GM23248 (cell line): ENCODE data around the gene ABCA1.
"Not testable (repeated sequence)": the region's sequence is repeated elsewhere in the genome, so short reads cannot be mapped to it uniquely, and the experiment has no call there.

Source experiments
- EZH2 ChIP-seq: fragments of 200-600 bp; sonication (generic); IDR thresholded peaks from 2 replicates; pipeline ENCODE4 v1.6.1; 2018; ENCODE audit warnings: antibody characterized with exemption, mild to moderate bottlenecking; ENCODE audit not compliant: insufficient read depth, poor library complexity, severe bottlenecking
- EZH2phosphoT487 ChIP-seq: fragments of 200-600 bp; sonication (generic); IDR thresholded peaks from 2 replicates; pipeline ENCODE4 v1.6.1; 2018; ENCODE audit warnings: antibody characterized with exemption, moderate library complexity, mild to moderate bottlenecking, low read depth; ENCODE audit not compliant: insufficient read depth

DNA sequence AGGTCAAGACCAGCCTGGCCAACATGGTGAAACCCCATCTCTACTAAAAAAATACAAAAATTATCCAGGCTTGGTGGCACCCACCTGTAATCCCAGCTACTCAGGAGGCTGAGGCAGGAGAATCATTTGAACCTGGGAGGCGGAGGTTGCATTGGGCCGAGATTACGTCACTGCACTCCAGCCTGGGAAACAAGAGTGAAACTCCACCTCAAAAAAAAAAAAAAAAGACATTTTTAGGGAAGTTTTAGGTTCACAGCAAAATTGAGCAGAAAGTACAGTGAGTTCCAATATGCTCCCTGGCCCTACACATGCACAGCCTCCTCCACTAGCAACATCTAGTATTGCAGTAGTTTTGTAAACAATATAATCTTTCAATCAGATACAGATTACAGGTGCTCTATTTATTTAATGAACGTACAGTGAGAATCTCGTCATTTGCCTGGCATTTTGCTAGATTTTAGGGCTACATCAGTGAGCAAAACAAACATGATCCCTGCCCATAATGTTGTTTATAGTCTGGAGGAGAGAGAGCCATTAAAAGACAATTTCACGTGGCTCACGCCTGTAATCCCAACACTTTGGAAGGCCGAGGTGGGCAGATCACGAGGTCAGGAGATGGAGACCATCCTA lies 48.1 kb upstream of the ABCA1 start:
- not testable (repeated sequence) for TF ChIP-seq EZH2, EZH2phosphoT487
